GM19099 (cell line): Measurements from ENCODE around the gene AEN.

Experiments
- POLR2A ChIP-seq: IDR thresholded peaks from 3 replicates; pipeline ENCODE4 v1.6.1; 2011; ENCODE audit warnings: low read depth; ENCODE audit not compliant: insufficient read length; ENCODE audit errors: extremely low read depth

The AEN gene

DNA sequence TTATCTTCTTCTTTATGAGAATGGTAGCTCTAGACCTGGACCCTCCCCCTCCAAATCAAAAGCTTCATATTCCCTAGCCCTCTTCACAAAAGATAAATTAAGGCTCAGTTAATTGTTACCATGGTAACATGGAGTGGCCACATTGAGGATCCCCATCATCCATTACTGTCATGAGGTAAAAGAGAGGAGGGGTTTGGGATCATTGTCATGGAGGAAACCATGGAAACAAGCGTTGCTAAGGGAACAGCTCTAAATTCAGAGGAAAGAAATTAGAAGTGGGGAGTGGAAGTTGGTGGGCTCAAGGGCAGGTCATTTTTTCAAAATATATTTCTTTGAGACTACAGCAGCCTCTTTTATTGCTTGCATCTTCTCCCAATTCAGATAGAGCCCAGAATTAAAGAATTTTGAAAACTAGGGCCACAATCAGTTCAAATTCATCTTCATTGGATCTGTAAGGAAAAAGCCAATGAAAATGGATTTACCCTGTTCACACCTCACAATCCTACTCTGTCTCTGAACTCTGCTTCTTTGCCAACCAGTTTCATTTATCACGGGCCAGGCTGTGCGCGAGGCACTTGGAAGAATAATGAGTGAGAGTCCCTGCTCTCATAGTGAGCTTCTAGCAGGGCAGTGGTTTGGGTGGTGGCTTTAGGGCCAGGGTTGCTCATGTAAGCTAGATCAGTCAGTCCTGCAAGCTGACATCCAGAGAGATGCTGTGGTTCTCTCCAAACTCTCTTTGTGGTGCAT lies 11.6 kb upstream of the AEN start:
- TF ChIP-seq POLR2A: no peak

DNA sequence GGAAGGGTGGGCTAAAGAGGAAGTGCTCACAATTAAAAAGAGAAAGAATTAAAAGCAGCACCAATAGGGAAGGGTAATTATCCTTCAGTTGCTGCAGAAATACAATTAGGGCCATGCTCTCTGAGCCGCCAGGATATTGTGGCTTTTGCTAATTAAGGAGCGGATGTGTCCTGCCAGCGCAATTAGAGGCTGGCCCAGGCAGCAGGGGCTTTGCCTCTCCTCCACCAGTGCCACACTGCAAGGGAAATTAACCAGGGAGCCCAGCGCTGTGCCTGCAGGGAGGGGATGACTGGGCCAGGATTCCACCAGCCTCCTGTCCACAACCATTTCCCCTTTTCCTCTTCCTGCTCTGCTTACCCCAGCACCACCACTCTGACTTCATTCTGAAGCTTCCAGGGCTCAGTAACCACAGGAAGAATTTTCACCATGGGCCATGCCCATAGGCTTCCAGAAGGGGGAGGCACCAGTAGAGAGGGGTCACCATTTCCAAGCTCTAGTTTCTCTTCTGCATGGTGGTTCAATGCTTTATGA lies 10.4 kb upstream of the AEN start:
- no peak for TF ChIP-seq POLR2A

DNA sequence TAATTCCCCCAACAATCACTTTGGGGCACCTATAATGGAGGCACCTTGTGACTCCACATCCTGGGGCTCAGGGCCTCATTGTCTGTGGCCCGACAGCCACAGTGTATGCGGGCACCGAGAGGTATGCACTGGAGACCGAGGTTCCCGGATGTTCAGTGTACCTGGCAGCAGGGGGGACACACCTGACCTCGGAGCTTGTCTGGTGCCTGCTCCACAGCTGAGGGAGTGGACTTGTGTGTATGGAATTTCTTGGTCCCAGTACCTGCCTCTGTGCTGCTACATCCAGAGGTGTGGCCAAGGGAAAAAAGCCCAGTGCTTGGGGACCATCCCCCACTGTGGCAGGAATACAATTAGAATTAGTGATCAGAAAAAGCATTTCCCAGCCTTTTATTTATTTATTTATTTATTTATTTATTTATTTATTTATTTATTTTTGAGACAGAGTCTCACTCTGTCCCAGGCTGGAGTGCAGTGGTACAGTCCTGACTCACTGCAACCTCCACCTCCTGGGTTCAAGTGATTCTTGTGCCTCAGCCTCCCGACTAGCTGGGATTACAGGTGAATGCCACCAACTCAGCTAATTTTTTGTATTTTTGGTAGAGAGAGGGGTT lies 8.8 kb upstream of the AEN start:
- TF ChIP-seq POLR2A: no peak

DNA sequence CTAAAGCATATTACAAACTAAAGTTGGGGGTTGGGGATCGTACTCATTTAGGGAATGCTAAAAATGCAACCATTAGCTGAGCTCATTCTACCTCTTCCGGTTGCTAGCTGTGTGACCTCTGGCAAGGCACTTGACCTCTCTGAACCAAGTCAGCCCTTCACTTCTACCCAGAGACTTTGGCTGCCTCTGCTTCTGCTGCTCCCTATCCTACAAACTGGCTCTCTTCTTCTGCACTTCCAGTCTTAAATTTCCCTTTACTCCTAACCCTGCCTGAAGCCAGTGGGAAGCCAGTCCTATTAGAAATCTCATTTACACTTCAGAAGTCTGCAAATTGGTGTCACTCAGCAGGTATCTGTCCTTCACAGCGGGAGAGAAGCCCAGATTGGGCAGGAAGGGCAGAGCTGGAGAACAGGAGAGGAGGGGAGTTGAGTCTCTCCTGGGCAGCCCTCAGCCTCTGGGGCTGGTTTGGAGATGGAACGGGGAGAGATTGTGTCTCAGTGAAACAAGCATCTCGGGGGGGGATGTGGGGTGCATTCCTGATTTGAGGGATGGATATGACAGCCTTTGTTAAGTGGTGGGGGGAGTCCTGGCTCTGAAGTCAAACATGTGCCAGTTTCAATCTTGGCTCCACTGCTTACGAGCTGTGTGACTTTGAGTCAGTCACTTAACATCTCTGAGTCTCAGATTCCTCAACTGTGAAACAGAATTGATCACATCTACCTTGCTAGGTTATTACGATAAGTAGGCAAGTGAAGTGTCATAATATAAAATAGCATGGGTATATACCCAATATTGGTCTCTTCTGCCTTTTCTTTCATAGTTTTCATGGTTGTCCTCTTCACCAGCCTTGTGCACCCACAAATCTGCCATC lies 7.8 kb upstream of the AEN start:
- TF ChIP-seq POLR2A: no peak

DNA sequence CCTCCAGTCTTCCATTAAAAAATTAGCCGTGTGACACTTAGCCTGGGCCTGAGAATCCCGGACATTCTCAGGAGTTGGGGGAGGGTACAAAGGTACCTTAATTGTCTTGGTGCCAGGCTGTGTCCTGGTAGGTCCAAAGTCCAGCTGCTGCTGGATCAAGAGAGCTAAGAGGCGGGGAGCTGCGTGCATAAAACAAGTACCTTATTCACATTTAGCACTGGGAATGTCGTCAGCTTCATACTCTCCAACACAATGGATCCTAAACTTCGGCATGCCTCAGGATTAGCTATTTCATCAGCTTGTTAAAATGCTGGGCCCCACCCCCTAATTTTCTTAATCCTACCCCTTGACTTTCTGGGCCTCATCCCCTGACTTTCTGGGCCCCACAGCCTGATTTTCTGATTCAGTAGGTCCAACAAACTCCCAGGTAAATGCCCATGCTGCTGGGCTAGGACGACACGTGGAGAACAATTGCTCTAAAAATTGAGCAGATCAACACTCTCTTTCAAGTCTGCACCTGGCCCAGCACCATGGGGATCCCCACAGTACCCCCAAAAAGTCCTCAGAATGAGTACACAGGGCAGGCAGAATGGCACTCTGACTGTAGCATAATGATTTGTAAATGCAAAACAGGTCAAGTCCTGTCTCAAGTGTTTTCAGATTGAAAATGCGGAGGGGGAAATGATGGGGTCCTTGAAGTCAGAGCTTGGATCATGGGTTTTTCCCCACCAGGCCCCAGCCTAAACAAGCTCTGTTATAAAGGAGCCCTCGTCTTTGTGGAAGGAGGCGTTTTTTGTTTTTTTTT lies 5.6 kb upstream of the AEN start:
- no peak for TF ChIP-seq POLR2A

DNA sequence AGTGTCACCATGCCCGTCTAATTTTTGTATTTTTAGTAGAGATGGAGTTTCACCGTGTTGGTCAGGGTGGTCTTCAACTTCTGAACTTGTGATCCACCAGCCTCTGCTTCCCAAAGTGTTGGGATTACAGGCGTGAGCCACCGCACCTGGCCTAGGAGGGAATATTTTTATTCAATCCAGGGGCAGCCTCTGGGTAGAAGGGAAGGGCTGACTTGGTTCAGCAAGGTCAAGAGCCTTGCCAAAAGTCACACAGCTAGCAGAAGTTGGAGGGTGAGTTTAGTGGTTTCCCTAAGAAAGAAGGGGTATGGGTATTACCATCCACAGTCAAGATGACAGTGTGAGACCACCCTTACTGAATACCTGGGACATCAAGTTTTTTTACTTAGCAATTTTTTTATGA lies 4.9 kb upstream of the AEN start:
- TF ChIP-seq POLR2A: no peak

DNA sequence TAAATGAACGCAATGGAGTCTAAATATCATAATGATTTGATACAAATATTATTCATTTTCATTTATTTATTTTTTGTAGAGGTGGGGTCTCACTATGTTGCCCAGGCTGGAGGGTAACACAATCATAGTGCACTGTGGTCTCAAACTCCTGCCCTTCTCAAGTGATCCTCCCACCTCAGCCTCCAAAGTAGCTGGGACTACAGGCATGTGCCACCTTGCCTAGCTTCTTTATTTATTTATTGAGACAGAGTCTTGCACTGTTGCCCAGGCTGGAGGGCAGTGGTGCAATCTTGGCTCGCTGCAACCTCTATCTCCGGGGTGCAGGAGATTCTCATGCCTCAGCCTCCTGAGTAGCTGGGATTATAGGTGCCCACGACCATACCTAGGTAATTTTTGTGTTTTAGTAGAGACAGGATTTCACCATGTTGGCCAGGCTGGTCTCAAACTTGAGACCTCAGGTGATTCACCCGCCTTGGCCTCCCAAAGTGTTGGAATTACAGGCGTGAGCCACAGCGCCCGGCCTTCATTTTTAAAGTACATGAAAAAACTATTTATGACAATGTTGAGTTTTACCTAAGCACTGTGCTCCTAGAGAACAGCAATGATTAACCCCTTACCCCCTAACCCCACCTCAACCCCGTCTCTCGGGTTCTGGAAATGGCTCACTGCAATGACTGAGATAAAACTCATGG lies 4.0 kb upstream of the AEN start:
- no peak for TF ChIP-seq POLR2A

DNA sequence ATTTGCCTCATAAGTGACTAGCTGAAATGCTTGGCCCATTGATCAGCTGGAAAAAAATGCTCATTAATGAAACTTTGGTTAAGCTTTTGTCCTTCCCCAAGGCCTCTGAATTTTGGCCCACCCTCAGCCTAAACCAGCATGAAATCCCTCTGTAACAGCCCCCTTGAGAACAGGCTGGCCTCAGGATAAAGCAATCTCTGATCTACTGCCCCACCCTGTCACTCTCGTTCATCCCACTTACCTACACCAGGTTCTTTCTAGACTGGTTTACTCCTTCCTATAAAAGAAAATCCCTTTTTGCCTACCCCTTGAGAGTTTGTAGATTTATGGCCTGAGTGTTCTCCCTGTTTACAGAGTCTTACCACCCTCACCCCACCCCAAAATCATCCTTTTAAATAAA lies 3.4 kb upstream of the AEN start:
- TF ChIP-seq POLR2A: no peak

DNA sequence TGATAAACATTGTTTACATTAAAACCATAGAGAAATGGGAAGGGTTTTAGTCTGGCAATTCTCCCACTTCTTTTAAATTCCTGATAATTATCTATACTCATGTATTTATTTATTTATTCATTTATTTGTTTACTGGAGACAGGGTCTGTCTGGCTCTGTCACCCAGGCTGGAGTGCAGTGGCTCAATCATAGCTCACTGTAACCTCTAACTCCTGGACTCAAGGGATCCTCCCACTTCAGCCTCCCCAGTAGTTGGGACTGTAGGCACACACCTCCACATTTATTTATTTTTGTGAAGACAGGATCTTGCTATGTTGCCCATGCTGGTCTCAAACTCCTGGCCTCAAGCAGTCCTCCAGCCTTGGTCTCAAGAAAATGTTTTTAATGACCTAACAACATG lies 2.5 kb upstream of the AEN start:
- TF ChIP-seq POLR2A: no peak

DNA sequence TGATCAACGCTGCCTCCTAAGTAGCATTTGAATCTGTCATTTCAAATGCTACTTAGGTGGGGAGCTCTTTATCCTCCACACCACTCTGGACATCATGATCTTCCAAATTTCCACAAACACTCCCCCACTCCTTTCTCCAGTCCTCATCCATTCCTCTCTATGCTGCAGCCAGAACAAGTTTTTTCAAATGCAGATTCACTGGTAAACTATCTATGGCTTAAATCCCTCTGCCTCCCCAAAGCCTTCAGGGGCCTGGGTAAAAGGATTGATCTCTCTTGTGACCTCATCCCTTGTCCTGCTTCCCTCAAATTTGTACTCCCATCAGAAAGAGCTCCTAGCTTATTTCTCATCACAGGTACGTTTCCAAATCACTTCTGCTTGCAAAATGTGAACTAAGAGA lies 1.3 kb upstream of the AEN start:
- TF ChIP-seq POLR2A: no peak

DNA sequence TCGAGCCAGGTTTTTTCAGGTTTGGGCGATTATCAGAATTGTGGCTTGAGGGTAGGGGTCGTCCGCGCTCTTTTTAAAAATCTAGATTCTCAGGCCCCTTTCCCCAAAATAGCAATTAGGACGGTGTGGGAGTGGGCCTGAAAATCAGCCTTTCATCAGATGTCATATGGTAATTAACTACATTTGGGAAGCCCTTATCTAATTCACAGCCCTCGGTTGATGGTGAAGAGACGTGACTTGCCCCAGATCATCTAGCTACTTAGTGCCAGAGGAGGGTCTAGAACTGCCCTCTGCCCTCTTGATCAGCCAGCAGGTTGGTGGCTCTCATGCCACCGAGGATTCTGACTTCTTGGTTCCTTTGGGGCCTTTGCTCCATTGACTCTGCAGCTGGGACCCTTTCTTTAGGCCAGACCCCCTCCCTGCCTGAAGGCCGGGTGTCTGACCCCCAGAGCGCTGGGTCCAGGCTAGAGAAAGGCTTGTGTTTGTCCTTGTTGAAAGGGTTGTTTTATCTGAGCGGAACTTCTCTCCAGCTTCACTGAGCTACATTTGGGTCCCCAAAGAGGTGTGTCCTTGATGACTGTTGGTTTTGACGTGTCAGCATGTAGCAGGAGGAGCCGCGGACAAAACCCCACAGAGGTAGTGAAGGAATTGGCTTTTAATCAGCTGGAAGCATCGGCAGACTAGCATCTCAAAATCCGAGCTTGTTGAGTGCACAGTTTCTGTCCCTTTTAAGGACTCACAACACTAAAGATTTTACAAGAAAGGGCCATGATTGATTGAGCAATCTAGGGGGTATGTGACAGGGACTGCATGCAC lies 857 bp downstream of the AEN start:
- TF ChIP-seq POLR2A: peak; percentile 20

DNA sequence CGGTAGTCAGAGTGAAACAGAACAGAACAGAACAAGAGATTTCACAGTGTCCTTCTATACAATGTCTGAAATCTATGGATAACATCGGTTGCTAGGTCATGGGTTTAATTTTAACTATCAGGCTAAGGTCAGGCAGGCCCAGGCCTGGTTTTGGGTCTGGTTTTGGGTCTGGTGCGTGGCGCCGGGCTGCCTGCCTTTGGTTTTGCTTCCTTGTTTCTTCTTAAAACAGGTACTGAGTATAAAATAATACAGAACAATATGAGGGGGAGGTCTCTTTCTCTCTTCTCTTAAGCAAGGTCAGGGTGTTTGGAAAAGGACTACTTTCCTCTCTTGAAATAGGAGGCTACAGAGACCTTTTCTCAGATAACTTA lies 1.4 kb downstream of the AEN start:
- no peak for TF ChIP-seq POLR2A

DNA sequence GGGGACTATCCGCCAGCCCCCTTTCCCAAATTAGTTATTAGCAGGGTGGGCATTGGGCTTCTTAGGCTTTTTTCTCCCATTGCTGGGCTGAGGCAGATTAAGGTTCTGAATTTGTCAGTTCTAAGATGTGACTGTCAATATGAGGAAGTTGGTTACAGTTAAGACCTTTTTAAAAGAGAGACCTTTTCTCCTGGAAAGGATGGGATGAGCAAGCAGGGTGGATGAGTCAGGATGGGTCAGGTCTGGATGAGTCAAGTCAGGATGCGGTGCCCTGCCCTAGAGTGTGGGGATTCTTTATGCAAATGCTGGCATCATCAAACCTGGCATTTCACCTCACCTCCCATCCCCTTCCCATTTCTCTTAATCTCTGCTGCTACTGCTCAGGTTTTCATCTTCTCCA lies 1.9 kb downstream of the AEN start:
- TF ChIP-seq POLR2A: no peak
